OCI-LY7 (cell line): ENCODE results near the gene SLC9C2. TPM values are rescaled to one million over a fixed set of nuclear protein-coding genes. Genes with fewer than 3 reads are reported as not detected.

Source experiments
- BruUV-seq: library from RNA; stranded (reverse); fragments of 400-500 nt; replicated peaks from 2 replicates; lab custom pipeline; 2021; lab: Mats Ljungman, UMichigan
- CTCF ChIA-PET: fragments of 300-600 bp; sonication (Branson Sonifier 250); formaldehyde crosslinking; loops from one replicate; lab custom pipeline; 2022; ENCODE audit warnings: antibody characterized with exemption; ENCODE audit not compliant: unreplicated experiment; lab: Charles Lee
- POLR2A ChIA-PET: fragments of 300-600 bp; sonication (Branson Sonifier 250); formaldehyde crosslinking; loops from one replicate; lab custom pipeline; 2022; ENCODE audit warnings: antibody characterized with exemption; lab: Charles Lee
- DNase-seq: peaks from one replicate; pipeline ENCODE4 v3.0.0-alpha.2; 2015; ENCODE audit warnings: low spot score
- H2AFZ ChIP-seq: fragments of 200-600 bp; sonication (generic), shearing (Covaris generic); 2 replicates; pipeline ENCODE4 v1.6.1; 2014; ENCODE audit warnings: mild to moderate bottlenecking, antibody characterized with exemption, low read length, moderate library complexity
- H3K27ac ChIP-seq: fragments of 200-600 bp; sonication (generic); 2 replicates; pipeline ENCODE4 v1.5.1; 2014; ENCODE audit warnings: mixed run types, low read depth, mild to moderate bottlenecking, moderate library complexity, low read length, inconsistent platforms; ENCODE audit not compliant: poor library complexity, severe bottlenecking
- H3K36me3 ChIP-seq: fragments of 200-600 bp; sonication (generic); 2 replicates; pipeline ENCODE4 v1.6.1; 2014; ENCODE audit warnings: mild to moderate bottlenecking, antibody characterized with exemption, low read length, moderate library complexity, mixed read lengths; ENCODE audit not compliant: insufficient read depth
- H3K4me1 ChIP-seq: fragments of 200-600 bp; sonication (generic); 2 replicates; pipeline ENCODE4 v1.5.1; 2014; ENCODE audit warnings: mild to moderate bottlenecking, low read length; ENCODE audit not compliant: insufficient read depth, poor library complexity, severe bottlenecking
- H3K4me2 ChIP-seq: fragments of 200-600 bp; sonication (generic); 2 replicates; pipeline ENCODE4 v1.6.1; 2014; ENCODE audit warnings: mild to moderate bottlenecking, low read length
- H3K4me3 ChIP-seq: fragments of 200-600 bp; sonication (generic); 2 replicates; pipeline ENCODE4 v1.5.1; 2014; ENCODE audit warnings: mild to moderate bottlenecking, low read depth, low read length; ENCODE audit not compliant: poor library complexity, severe bottlenecking
- H3K79me2 ChIP-seq: fragments of 200-600 bp; sonication (generic); 2 replicates; pipeline ENCODE4 v1.6.1; 2016; ENCODE audit warnings: low read depth, mild to moderate bottlenecking, low read length, moderate library complexity, mixed read lengths; ENCODE audit not compliant: insufficient read depth
- H3K9me2 ChIP-seq: fragments of 200-600 bp; sonication (generic); 2 replicates; pipeline ENCODE4 v1.6.1; 2016; ENCODE audit warnings: mild to moderate bottlenecking, low read length, mixed read lengths; ENCODE audit not compliant: insufficient read depth
- H3K9me3 ChIP-seq: fragments of 200-600 bp; sonication (generic); 2 replicates; pipeline ENCODE4 v1.6.1; 2014; ENCODE audit warnings: mild to moderate bottlenecking, mixed run types, low read length, mixed read lengths
- H4K20me1 ChIP-seq: fragments of 200-600 bp; sonication (generic); 2 replicates; pipeline ENCODE4 v1.6.1; 2014; ENCODE audit warnings: mild to moderate bottlenecking, antibody characterized with exemption, low read length, moderate library complexity, mixed read lengths; ENCODE audit not compliant: insufficient read depth
- CTCF ChIP-seq: fragments of 200-600 bp; sonication (generic); conservative IDR thresholded peaks from 2 replicates; pipeline ENCODE4 v1.5.1; 2014; ENCODE audit warnings: mild to moderate bottlenecking, antibody characterized with exemption, low read length, moderate library complexity, mixed read lengths
- EZH2phosphoT487 ChIP-seq: fragments of 200-600 bp; sonication (generic); IDR thresholded peaks from 2 replicates; pipeline ENCODE4 v1.6.1; 2018; ENCODE audit warnings: low read depth, borderline replicate concordance, mild to moderate bottlenecking, mixed run types, antibody characterized with exemption, low read length, moderate library complexity, mixed read lengths
- intact Hi-C: fragments of 100-400 bp; cut with micrococcal nuclease; formaldehyde crosslinking; loops from one replicate; pipeline ENCODE4 v1.10.0; 2022; ENCODE audit not compliant: unreplicated experiment
- total RNA-seq, 2 experiments: library from RNA; depleted of rRNA in 1 of 2; stranded (reverse); fragments of >200 nt in 1 of 2; shearing (Covaris generic) in 1 of 2; gene quantifications; 2 replicates each; pipeline ENCODE4 v1.2.3, GENCODE V29; 2014 to 2022

SLC9C2 gene
- total RNA-seq, 2 experiments from 2014 or later: not detected

- H3K4me3 ChIP-seq: no peak overlapping the region
- no peaks in the 10 kb centered on the region for H3K36me3 ChIP-seq
- POLR2A ChIA-PET: no interaction called here
- intact Hi-C loops: loop anchor here (5.0 kb wide), 1 partner anchor 49 kb away; no protein-coding TSS in a partner anchor
- no peaks in the 10 kb centered on the region for H3K4me1 ChIP-seq
- TF ChIP-seq CTCF (no peak), EZH2phosphoT487 (no peak)
- no peaks in the 10 kb centered on the region for H3K79me2 ChIP-seq
- H3K27ac ChIP-seq: no peak overlapping the region
- no peak overlapping the region for H2AFZ ChIP-seq
- H4K20me1 ChIP-seq: no peaks in the 10 kb centered on the region
- DNase-seq: no peak
- H3K4me2 ChIP-seq: no peak overlapping the region
- no TSS peak for BruUV-seq
- no peaks in the 10 kb centered on the region for H3K9me3 ChIP-seq
- H3K9me2 ChIP-seq: 0 out of 2 replicates have a peak, but pooled peaks cover 4% of the 10 kb centered on the region
- CTCF ChIA-PET: no interaction called here
Observed at GRCh38 chr1:173561263-173561662, 41.6 kb downstream of the SLC9C2 start.

- Histone ChIP-seq H3K79me2 (no peaks in the 10 kb centered on the region), H4K20me1 (no peaks in the 10 kb centered on the region), H3K4me1 (no peaks in the 10 kb centered on the region), H3K9me2 (0 out of 2 replicates have a peak, but pooled peaks cover 4% of the 10 kb centered on the region), H3K9me3 (no peaks in the 10 kb centered on the region), H3K36me3 (no peaks in the 10 kb centered on the region), H3K4me2 (no peak overlapping the region), H2AFZ (no peak overlapping the region), H3K27ac (no peak overlapping the region), H3K4me3 (no peak overlapping the region)
- ChIA-PET POLR2A (no interaction called here), CTCF (no interaction called here)
- intact Hi-C loops: loop anchor here (5.0 kb wide), 1 partner anchor 48 kb away; no protein-coding TSS in a partner anchor
- no peak for DNase-seq
- no TSS peak for BruUV-seq
- TF ChIP-seq CTCF: no peak
- no peak for TF ChIP-seq EZH2phosphoT487
Observed at GRCh38 chr1:173560285-173560880, 42.5 kb downstream of the SLC9C2 start.

GRCh38 chr1:173555651-173556305, 47.1 kb downstream of the SLC9C2 start:
- Histone ChIP-seq H3K4me2 (no peak overlapping the region), H3K9me3 (no peaks in the 10 kb centered on the region), H3K9me2 (0 out of 2 replicates have a peak, but pooled peaks cover 4% of the 10 kb centered on the region), H3K27ac (no peak overlapping the region), H3K4me3 (no peak overlapping the region), H3K4me1 (no peaks in the 10 kb centered on the region), H4K20me1 (no peaks in the 10 kb centered on the region), H3K36me3 (no peaks in the 10 kb centered on the region), H3K79me2 (no peaks in the 10 kb centered on the region), H2AFZ (no peak overlapping the region)
- BruUV-seq: no TSS peak
- intact Hi-C loops: no loop called here
- ChIA-PET CTCF (no interaction called here), POLR2A (interaction anchor here (0.7 kb wide), 1 partner anchor 315 kb away, joined by 3 read pairs; no protein-coding TSS in a partner anchor)
- no peak for DNase-seq
- TF ChIP-seq EZH2phosphoT487 (no peak), CTCF (no peak)
